SW480 (cell line): ENCODE measurements around the gene ERP27.

Source experiments
- DNase-seq: peaks from one replicate; pipeline ENCODE4 v3.0.0-alpha.2; 2016; ENCODE audit warnings: low spot score

The ERP27 gene

GRCh38 chr12:14902465-14902864 is 35.9 kb downstream of the ERP27 start:
- DNase-seq: no peak

- DNase-seq: no peak
Measured at GRCh38 chr12:14901228-14901562, 37.1 kb downstream of the ERP27 start.

- no peak for DNase-seq
Measured at GRCh38 chr12:14900521-14901227, 37.7 kb downstream of the ERP27 start.

- DNase-seq: no peak
Measured at GRCh38 chr12:14896521-14897169, 41.7 kb downstream of the ERP27 start.

- DNase-seq: no peak
Measured at GRCh38 chr12:14893506-14894250, 44.7 kb downstream of the ERP27 start.

- DNase-seq: no peak
Measured at GRCh38 chr12:14892726-14893505, 45.4 kb downstream of the ERP27 start.

GRCh38 chr12:14890701-14891100 is 47.6 kb downstream of the ERP27 start:
- DNase-seq: no peak

GRCh38 chr12:14886271-14886670 is 52.1 kb downstream of the ERP27 start:
- DNase-seq: no peak

GRCh38 chr12:14885718-14886221 is 52.6 kb downstream of the ERP27 start, which contains the start of gene MGP:
MGP (minus strand) TSS chr12:14885854; CDS start chr12:14885791, 63 bp downstream.
- DNase-seq: no peak

- DNase-seq: peak; percentile 56
Measured at GRCh38 chr12:14884458-14884878, 53.9 kb downstream of the ERP27 start.

- no peak for DNase-seq
Measured at GRCh38 chr12:14883686-14884085, 54.7 kb downstream of the ERP27 start.

GRCh38 chr12:14880890-14881453 is 57.4 kb downstream of the ERP27 start:
- DNase-seq: no peak

- no peak for DNase-seq
Measured at GRCh38 chr12:14879222-14879933, 59.0 kb downstream of the ERP27 start.

- no peak for DNase-seq
Measured at GRCh38 chr12:14878488-14878887, 59.8 kb downstream of the ERP27 start.

- DNase-seq: no peak
Measured at GRCh38 chr12:14876833-14877232, 61.5 kb downstream of the ERP27 start.

- no peak for DNase-seq
Measured at GRCh38 chr12:14874882-14875281, 63.5 kb downstream of the ERP27 start.

- DNase-seq: no peak
Measured at GRCh38 chr12:14873440-14874185, 64.7 kb downstream of the ERP27 start.

GRCh38 chr12:14871886-14872285 is 66.5 kb downstream of the ERP27 start:
- no peak for DNase-seq

- no peak for DNase-seq
Measured at GRCh38 chr12:14871247-14871646, 67.1 kb downstream of the ERP27 start.

- no peak for DNase-seq
Measured at GRCh38 chr12:14868916-14869506, 69.3 kb downstream of the ERP27 start.
